ENCODE results near the gene TBL1XR1.

- TF ChIP-seq CTCF (IDR thresholded peaks at IDR 0.05) (no peak), POLR2A (IDR thresholded peaks at IDR 0.05) (no peak)
Measured at GRCh38 chr3:177145954-177146353, 51.3 kb downstream of the TBL1XR1 start.
